NK-92 (cell line): ENCODE measurements around the gene SLC8A3.

Experiments
- DNase-seq: peaks from one replicate; lab custom pipeline; 2025; ENCODE audit not compliant: unreplicated experiment; lab: John Stamatoyannopoulos, UW

Gene SLC8A3

DNA sequence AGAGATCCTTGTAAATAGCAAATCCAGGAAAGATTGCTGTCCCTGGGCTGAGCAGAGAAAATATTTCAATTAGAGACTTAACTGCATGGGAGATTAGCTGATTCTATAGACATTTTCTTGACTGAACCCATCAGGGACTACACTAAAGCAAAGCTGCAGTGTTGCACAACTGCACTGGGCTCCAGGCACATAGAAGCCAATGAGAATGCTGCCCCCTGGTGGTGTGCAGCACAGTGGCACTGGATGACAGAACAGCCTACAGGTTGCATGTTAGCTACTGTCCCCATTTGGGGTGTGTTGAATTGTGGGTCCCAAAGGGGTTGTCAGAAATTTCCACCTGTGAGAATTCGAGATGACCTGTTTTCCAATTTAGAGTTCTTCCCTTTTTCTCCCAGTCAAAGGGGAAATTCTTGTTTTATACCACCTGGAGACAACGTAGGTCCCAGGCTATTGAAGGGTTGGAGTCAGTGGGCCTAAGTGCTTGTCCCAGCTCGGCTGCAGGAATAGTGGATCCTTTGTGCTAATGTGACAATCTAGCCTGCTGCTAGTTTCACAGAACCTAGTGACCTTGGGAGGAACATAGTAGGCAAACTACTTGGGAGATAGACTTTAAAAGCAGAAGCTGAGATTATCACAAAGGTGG, 114.7 kb downstream of the SLC8A3 start:
- no peak for DNase-seq

DNA sequence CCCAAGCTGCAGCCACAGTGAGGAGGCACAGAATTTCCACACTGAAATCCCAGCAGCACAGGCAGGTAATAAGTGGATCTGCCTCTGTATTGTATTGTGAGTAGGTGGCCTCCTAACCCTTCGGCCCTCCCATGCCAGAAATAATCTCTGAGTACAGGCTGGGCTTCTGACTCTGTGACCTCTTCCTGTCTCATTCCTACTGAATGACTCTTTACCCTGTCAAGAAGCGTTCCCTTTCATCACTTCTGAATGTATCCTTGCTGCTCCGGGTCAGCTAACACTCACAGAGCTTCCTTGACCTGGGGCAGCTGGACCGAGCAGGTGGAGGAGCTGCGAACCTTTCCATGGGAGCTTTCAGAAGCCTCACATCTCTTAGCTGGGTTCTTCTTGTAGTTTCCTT, 119.6 kb downstream of the SLC8A3 start:
- no peak for DNase-seq

DNA sequence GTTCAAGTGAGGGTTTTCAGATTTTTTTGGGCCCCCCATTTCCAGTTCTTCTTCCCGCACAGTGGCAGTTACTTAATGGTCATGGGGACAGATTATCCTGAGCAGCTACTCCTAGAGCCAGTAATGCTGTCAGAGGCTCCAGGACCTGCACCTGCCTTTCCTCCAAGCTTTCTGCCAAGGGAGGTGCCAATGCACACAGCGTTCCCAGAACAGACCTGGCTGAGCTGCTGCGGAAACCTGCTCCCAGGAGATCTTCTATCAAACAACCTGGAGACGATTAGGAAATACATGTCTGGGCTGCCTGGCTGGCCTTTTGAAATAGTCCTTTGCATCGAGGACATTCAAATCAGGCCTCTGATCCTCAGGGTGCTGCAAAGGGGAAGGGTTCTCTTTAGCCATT, 120.9 kb downstream of the SLC8A3 start:
- DNase-seq, result no peak

DNA sequence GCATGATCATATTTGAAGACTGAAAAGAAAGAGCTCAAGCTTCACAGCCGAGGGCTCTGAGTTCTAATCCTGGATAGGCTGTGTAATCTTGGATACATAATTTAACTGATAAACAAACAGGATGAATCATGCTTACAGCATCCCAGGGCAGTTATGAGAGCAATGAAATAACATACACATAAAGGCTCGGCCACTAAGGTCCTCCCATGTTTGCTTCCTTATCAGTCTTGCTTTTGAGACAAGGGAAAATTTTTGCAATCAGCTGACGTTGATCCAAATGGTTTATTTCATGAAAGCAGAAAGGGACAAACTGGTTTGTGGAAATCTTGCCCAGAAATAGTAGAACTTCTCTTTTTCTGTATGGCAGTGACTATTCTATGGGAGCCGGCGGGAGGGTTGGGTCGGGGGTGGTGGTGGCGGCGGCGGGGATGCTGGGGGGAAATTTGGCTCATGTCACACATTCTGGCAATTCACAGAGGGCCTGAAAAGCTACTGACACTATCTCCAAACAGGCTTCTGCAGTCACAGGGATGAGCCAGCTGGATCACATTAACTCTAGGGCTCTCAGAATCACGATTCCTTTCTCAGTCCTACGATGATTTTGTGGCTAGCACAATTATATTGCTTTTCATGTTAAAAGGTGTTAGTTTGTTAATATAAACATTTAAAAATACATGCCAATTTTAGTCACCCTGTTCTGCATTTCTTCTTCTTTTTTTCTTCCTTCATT, 124.5 kb downstream of the SLC8A3 start:
- no peak for DNase-seq

DNA sequence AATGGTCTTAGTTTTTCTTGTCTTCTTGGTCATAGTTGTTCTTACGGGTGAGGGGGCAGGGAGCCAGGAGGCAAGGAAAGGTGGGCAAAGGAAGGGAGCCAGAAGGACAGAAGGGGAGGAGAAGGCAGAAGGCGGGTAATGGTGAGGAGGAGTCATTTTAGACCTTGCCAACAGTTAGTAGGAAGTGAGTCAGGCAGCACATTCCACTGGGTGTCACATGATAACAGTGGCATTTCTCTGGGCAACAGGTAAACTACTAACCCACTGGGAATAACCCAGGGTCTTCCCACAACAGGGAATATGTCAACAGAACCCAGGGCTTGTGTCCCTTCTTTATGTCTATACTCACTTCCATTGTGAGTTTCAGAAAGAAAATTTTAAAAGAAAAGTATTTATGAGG, 127.6 kb downstream of the SLC8A3 start:
- DNase-seq, result no peak

DNA sequence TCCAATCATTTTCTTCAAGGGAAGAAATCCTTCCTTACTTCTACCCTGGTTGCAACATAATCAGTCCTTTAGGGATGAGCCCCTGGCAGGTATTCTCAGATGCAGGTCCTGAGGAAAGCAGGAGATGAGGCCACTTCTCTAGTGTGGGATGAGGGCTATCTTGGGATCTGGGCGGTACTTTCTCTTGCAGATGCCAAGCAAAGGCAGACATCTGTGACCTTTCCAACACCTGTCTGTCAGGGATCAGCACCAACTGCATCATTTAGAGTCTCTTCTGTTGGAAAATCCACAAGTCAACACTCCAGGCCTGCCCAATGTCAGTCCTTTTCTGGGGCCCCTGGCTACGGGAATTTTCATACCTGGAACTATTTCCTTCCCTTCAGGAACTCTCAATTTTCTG, 129.2 kb downstream of the SLC8A3 start:
- no peak for DNase-seq

DNA sequence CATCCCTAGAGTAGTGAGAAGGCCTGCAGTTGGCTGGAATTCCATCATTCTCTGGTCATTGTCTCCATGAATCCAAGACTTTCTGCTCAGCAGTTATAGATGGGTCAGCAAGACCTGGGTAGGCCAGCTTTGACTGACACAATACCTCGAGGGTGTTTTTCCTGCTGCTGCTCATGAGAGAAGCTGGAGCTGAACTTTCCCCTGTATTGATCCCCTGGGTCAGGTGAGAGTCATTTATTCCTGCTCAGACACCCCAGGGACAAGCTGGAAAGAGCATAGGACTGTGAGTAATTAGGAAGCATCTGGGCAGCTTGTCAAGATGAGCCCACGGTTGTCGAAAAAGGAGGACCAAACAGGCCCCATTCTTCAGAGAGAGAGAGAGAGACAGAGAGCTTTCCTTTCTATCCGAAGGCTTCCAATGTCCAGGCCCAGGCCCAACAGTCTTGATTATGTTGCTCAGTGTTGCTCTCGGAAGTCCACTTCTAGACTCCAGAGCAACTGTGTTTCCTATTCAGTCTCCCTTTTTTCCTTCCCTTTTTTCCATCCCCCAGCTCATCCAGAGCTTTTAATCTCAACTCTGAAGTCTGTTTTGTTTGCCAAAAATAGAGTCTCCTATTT, 131.1 kb downstream of the SLC8A3 start:
- DNase-seq, result no peak

DNA sequence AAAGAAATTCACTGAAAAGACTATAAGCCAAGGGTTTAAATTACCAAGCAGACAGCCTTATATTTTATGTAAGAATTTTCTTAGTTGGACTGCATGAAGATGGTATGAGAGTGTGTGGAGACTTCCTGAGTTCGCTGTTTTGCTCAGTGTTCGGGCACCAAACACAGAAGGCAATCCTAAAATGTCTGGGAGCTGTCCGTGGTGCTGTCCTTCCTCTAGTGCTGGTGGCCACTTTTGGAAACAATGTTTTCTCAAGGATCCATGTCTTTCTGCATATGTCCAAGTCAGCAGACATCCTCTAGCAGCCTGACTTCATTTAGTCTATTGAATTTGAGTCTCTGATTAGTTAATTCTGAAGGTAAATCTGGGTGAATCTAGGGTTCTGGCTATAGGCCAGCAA, 135.8 kb downstream of the SLC8A3 start:
- DNase-seq, result no peak

DNA sequence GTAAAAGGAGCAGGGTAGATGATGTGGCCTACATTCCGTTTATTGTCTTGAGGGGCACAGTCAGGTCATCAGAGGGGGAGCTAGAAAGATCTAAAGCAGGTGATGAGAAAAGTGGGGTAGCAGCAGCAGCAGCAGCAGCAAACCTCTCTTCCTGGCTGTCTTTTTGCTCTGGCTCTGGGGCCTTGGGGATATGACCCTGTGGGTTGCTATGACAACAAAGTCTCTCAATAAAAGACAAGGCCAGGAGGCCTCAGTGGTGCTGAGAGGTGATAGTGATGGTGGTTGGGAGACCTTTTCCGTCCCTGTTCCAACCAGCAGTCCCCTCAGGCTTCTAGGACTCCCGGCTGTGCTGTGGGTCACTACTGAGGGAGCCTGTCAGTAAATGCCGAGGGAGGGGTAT, 138.6 kb downstream of the SLC8A3 start:
- no peak for DNase-seq

DNA sequence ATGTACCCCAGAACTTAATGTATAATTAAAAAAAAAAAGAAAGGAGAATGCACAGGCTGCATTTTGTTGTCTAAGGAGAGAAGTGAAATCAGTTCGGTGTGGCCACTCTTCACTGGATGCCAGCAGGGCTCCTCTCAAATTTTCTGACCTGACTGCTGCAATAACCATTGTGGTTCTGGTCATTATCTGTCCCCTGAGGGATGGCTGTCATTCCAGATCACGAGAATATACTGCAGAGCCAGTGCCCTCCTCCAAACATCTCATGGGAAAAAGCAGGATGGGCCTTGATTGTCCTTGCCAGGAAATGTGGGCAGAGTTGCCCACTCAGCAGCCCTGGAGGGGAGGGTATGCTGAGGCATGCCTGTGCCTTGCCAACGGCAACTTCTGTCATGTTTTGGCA, 139.1 kb downstream of the SLC8A3 start:
- DNase-seq, result no peak

DNA sequence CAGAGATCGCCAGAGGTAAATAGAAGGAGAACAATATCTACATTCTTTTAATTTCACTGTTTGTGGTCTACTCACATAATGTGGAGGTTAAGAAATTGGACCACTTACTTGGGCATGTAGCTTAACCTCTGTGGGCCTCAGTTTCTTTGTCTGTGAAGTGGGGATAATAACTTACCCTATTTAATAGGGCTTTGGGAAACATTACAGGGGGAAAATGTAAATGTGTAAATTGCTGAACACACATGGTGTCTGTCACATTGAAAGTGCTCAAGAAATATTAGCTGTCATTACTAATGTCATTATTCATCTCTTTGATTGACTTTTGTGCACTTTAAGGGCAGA, 140.5 kb downstream of the SLC8A3 start:
- DNase-seq, result no peak

DNA sequence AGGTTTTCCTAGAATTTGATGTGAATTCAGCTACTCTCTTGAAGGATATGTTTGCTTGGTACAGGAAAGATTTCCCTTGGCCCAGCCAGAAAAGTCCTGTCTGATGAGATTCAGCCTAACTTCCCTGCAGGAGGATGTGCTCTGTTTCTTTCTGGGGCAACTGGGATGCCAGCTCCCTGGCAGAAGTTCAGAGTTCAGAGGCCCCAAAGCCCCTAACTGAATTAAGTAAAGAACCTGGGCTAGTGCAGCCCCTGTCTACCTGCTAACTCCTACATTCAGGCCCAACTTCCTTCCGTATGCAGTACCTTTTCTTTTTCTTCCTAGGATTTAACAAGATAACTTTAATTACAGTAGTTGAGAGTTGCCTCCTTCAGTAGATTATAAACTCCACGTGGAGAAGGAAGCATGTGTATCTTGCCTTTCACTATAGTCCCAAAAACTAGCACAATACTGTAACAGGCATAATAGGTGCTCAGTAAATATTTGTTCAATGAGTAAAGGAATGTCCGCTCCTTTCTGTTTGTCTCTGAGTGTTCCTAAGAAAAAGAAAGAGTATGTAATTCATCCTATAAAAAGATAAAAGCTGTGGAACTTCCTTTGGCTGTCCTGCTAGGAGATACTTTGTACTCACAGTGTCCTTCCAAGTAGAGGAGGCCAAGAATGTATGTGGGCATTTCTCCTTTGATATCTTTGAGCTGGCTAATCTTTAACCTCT, 141.0 kb downstream of the SLC8A3 start:
- no peak for DNase-seq

DNA sequence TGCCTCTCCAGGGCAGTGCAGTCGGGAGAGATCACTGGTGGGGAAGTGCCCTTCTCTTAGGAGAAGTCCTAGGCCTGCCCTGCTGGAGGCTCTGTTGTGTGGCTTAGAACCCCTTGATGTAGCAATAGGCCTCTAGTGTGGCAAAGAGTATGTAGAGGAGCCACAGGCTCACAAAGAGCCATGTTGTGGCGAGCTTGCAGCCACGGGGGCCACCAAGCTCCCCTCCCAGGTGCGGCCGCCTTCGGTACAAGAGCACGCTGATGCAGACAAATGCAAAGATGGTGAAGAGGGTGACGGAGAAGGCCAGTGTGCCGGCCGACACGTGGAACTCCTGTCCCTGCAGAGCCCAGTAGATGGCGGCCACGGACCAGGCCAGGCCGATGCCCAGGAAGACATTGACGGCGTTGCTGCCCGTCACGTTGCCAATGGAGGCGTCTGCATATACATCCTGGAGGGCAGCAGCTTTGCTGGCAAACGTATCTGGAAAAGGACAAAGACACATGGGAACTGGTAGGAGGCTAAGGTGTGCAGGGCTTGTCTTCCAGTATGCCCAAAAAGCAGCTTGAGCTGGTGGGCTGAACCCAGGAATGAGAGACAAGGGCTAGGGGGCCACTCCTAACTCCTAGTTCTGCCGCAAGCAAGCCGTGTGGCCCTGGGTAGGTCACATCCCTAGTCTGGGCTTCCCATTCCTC, 142.8 kb downstream of the SLC8A3 start:
- DNase-seq, result no peak

DNA sequence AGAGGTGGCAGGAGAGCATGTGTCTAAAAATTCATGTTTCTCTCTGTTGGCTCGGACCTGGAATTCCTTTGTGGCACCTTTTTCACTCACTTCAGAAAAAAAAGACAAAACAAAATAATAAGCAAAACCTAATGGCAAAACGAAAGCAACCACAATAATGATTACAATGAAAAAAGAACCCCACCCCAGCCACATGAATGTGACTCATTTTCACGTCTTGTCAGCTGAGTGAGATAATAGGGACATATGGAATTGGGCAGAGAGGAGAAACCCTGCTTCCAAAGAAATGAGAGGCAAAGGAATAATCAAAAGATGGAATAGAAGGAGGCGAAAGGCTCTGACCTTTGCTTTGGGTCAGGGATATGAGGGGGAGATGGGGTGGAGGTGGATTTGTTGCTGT, 143.4 kb downstream of the SLC8A3 start:
- DNase-seq, result no peak

DNA sequence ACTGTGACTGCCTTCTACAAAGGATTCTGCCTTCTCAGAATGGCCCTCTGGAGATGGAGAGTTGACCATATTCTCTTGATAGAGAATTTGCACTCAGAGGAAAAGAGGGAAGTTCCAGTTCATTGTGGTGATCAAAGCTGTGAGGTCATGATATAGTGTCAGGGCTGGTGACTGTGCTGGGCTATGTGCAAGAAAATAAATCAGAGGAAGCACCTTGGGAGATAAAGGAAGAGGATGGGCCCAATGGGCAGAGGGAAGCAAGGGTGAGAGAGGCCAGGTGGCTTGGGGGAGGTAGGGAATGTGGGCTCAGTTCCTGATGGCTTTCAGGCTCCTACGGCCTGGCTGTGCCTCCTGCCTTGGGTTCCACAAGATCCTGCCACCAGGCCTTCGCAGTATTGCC, 145.8 kb downstream of the SLC8A3 start:
- no peak for DNase-seq

DNA sequence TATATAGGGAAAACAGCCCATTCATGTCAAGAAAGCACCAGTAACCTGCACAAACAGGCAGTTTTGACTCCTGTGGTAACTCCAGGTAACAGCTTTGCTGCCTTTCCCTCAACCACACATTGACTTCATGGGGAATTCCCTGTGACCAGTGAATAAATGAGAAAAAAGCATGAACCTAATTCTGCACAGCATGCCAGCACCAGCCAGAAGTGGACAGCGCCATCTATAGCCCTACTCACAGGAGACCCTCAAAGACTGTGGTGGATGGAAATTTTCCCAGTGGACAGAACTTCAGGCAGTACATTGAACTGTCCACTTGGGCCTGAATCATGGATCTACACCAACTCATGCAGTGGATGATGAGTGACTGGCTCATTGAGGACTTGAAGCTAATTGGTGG, 152.1 kb downstream of the SLC8A3 start:
- no peak for DNase-seq

DNA sequence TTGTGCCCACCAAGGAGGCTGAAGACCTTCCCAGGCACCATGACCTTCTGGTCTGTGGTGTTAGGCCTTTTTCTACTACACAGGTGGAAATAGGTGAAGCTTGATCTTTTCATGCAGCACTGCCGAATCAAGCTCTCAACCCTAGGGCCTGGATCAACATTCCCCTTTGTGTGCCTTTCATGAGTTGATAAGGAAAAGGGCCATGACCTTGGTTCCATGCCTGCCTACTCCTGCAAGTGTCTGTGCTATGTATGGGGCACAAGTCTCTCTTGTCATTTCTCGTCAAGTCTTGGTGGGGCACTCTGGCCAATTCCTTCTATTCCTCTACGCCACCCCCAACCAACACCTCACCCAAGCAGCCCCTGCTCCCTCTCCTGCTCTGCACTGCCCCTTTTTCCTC, 154.5 kb downstream of the SLC8A3 start:
- DNase-seq, result no peak

DNA sequence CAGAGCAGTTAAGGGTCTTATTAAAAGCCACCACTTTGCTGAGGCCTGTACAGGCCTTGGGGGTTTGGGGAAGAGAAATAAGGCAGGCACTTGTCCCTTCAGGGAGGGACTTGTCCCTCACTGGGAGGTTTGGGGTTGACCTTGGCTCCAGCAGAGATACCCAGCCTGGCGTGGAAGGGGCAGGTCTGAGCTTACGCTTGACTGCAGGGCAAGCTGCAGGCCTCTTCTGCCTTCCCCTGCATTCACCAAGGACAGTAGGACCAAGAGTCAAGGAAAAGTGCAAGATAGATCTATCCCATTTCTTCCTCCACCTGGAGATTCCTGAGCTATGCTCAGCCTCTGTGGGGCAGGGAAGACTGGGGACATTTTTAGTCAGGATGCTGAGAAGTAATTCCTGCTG, 155.2 kb downstream of the SLC8A3 start:
- no peak for DNase-seq

DNA sequence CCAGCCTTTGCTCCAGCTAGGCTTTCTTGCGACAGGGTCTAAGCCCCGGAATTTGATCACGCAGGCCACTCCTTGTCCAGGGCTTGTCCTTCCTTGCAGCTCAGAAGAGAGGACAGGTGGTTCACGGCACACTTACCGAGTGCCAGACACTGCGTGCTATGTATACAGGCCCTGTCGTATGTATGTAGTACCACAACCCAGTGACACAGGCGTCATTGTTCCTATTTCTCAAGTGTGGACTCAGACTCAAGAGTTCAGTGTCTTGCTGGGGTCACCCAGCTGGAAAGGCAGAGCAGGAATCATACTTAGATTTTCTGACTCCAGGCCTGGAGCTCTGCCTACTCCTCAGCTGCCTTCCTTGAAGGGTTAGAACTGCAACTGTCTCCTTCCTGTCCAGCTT, 155.6 kb downstream of the SLC8A3 start:
- DNase-seq, result no peak

DNA sequence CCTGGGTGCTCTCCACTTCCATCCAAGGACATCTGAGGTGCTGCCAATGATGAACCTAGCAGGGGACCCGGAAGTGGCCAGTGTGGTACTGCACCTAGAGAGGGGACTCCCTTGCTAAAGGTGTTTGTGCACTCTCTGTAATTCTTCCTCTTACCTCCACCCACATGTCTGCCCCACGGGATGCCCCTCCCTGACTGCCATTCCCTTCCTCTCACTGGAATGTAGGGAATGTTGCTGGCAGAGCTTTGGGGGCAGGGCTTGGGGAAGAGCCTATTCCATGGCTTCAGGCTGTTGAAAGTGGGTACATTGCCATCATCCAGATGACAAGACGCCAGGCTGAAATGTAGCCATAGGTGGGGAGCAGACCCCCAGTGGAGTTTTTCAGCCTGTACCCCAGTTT, 156.3 kb downstream of the SLC8A3 start:
- DNase-seq, result no peak

DNA sequence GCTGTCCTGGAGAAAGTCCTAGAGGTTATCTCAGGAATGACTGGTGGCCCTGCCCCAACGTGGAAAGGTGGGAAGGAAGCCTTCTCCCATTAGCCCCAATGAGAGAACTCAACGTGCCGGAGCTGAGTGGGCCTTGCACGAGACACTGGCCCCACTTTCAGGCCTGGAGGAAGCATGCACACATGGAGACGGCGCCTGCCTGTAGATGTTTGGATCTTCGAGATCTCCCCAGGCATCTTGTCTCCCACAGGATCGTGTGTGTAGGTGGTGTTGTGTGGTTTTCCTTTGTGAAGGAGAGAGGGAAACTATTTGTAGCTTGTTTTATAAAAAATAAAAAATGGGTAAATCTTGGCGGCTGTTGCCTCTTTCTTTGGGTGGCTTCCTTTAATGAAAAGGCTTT, 156.7 kb downstream of the SLC8A3 start:
- DNase-seq, result no peak
